Neuronal stem cell (in vitro differentiated cells): ENCODE data around the gene CYP1B1.

Source experiments
- DNase-seq: peaks from one replicate; pipeline ENCODE4 v3.0.0-alpha.2; 2013; ENCODE audit warnings: low spot score
- H2AFZ ChIP-seq: one replicate; pipeline ENCODE4 v1.6.1; 2013; ENCODE audit warnings: mild to moderate bottlenecking, low read length, inconsistent platforms
- H2AK5ac ChIP-seq: 2 replicates; pipeline ENCODE4 v1.6.1; 2013; ENCODE audit warnings: low read depth, mild to moderate bottlenecking, inconsistent platforms, low read length, moderate library complexity, mixed read lengths
- H2BK120ac ChIP-seq: 2 replicates; pipeline ENCODE4 v1.6.1; 2013; ENCODE audit warnings: low read depth, mild to moderate bottlenecking, inconsistent platforms, low read length, moderate library complexity, mixed read lengths
- H2BK12ac ChIP-seq: one replicate; pipeline ENCODE4 v1.6.1; 2013; ENCODE audit warnings: low read length, inconsistent platforms
- H2BK15ac ChIP-seq: 2 replicates; pipeline ENCODE4 v1.6.1; 2013; ENCODE audit warnings: mild to moderate bottlenecking, low read length, inconsistent platforms, mixed read lengths
- H2BK5ac ChIP-seq: one replicate; pipeline ENCODE4 v1.6.1; 2013; ENCODE audit warnings: inconsistent platforms, mild to moderate bottlenecking, low read length, moderate library complexity
- H3K14ac ChIP-seq: one replicate; pipeline ENCODE4 v1.6.1; 2013; ENCODE audit warnings: low read length, inconsistent platforms
- H3K18ac ChIP-seq: 2 replicates; pipeline ENCODE4 v1.6.1; 2013; ENCODE audit warnings: low read length, inconsistent platforms
- H3K23ac ChIP-seq: 2 replicates; pipeline ENCODE4 v1.6.1; 2013; ENCODE audit warnings: low read depth, mild to moderate bottlenecking, mixed read lengths, low read length, inconsistent platforms; ENCODE audit not compliant: poor library complexity
- H3K27ac ChIP-seq: replicated peaks from 3 replicates; pipeline ENCODE4 v1.5.1; 2013; ENCODE audit warnings: low read length, inconsistent platforms
- H3K27me3 ChIP-seq, 3 experiments: 2 replicates each; pipeline ENCODE4 v1.6.1; 2013; ENCODE audit warnings: low read length in 3 of 3, mild to moderate bottlenecking in 2 of 3, inconsistent platforms in 1 of 3, low read depth in 1 of 3, mixed read lengths in 1 of 3, moderate library complexity in 1 of 3; ENCODE audit not compliant: control insufficient read depth in 3 of 3, insufficient read depth in 3 of 3
- H3K36me3 ChIP-seq, 2 donors: replicated peaks in 1 of 2; 2 replicates each; pipeline ENCODE4 v1.6.1; 2013; ENCODE audit warnings: low read length in 2 of 2; ENCODE audit not compliant: control insufficient read depth in 2 of 2, insufficient read depth in 2 of 2
- H3K4ac ChIP-seq: 2 replicates; pipeline ENCODE4 v1.6.1; 2013; ENCODE audit warnings: inconsistent platforms, mild to moderate bottlenecking, low read length, moderate library complexity
- H3K4me1 ChIP-seq, 2 donors: 1 replicate in 1 of 2; 2 replicates in 1 of 2; pipeline ENCODE4 v1.6.1; 2013; ENCODE audit warnings: low read length in 2 of 2, low read depth in 1 of 2; ENCODE audit not compliant: control insufficient read depth in 2 of 2, insufficient read depth in 1 of 2
- H3K4me2 ChIP-seq: one replicate; pipeline ENCODE4 v1.6.1; 2013; ENCODE audit warnings: mild to moderate bottlenecking, low read length, inconsistent platforms; ENCODE audit not compliant: insufficient read depth, poor library complexity, severe bottlenecking
- H3K4me3 ChIP-seq, 2 donors: 2 replicates each; pipeline ENCODE4 v1.5.1; 2013; ENCODE audit warnings: low read length in 2 of 2, mild to moderate bottlenecking in 2 of 2, inconsistent platforms in 1 of 2, moderate library complexity in 1 of 2
- H3K79me1 ChIP-seq: one replicate; pipeline ENCODE4 v1.6.1; 2013; ENCODE audit warnings: low read depth, mild to moderate bottlenecking, inconsistent platforms, low read length, moderate library complexity
- H3K9ac ChIP-seq: one replicate; pipeline ENCODE4 v1.6.1; 2013; ENCODE audit warnings: mild to moderate bottlenecking, low read depth, low read length, inconsistent platforms; ENCODE audit not compliant: poor library complexity
- H3K9me3 ChIP-seq, 2 donors: replicated peaks in 1 of 2; 2 replicates each; pipeline versions ENCODE3 to v1.6.1; 2013; ENCODE audit warnings: low read length in 2 of 2, mild to moderate bottlenecking in 2 of 2, inconsistent platforms in 1 of 2, low read depth in 1 of 2, mixed read lengths in 1 of 2, moderate library complexity in 1 of 2; ENCODE audit not compliant: control insufficient read depth in 2 of 2, insufficient read depth in 1 of 2
- H4K8ac ChIP-seq: one replicate; pipeline ENCODE4 v1.6.1; 2013; ENCODE audit warnings: low read depth, mild to moderate bottlenecking, inconsistent platforms, low read length, moderate library complexity
- H4K91ac ChIP-seq: one replicate; pipeline ENCODE4 v1.6.1; 2013; ENCODE audit warnings: low read length, low read depth, mild to moderate bottlenecking, inconsistent platforms; ENCODE audit not compliant: poor library complexity
- WGBS, 2 donors: extraction: QIAGEN DNeasy Blood & Tissue Kit; methylation state at CpG; one replicate each; pipeline ENCODE4 v1.1.7; 2013; ENCODE audit warnings: missing lambda C conversion rate in 2 of 2, mixed read lengths in 1 of 2; ENCODE audit not compliant: insufficient read length in 2 of 2, insufficient replicate concordance in 1 of 2; ENCODE audit errors: extremely low coverage in 2 of 2; 5-methylcytosine and 5-hydroxymethylcytosine counted together

CYP1B1 gene

DNA sequence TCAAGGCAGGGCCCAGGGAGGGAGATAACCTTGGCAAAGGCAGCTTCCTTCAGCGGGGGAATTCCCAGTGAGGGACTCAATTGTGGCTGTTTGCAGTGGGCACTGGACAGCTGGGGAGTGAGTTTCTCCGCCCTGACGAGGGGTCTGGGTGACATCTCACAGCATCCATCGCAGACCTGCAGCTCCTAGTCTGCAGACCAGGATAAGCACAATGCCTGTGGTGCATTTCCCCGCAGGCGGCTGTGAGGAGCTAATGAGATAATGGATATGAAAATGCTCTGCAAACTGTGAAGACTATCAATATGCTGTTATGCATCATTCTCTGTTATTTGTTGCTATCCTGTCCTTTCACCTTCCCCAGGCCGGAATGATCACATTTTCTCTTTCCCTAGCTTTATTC is 30.0 kb upstream of the CYP1B1 start:
- DNase-seq, result no peak
- Histone ChIP-seq H3K9me3 (peaks cover 0 to 11% of the 10 kb centered on the region in 2 donors), H3K4me3 (no peak overlapping the region), H3K18ac (peak overlapping the region; percentile 48), H3K14ac (no peak overlapping the region), H3K27me3 (no peaks in the 10 kb centered on the region), H2BK12ac (no peak overlapping the region), H2BK5ac (no peak overlapping the region), H3K4me2 (no peak overlapping the region), H3K36me3 (no peaks in the 10 kb centered on the region), H3K4ac (no peak overlapping the region), H3K27ac (no peak overlapping the region), H4K91ac (no peak overlapping the region), H3K9ac (no peak overlapping the region), H3K4me1 (peaks cover 3 to 5% of the 10 kb centered on the region in 2 donors), H2BK15ac (no peak overlapping the region), H2AFZ (peak overlapping the region; percentile 73), H3K79me1 (no peaks in the 10 kb centered on the region), H4K8ac (no peak overlapping the region), H2BK120ac (peak overlapping the region; percentile 37), H3K23ac (no peak overlapping the region), H2AK5ac (peak overlapping the region; percentile 64)
- WGBS, 2 donors, result no CpG with 5 or more reads among the region's 7 CpGs

GRCh38 chr2:38104598-38104997 is 28.6 kb upstream of the CYP1B1 start:
- no peak overlapping the region for H2BK5ac ChIP-seq
- no peak for DNase-seq
- no peak overlapping the region for H2BK120ac ChIP-seq
- H3K36me3 ChIP-seq, result no peaks in the 10 kb centered on the region
- H3K9me3 ChIP-seq, result peaks cover 0 to 11% of the 10 kb centered on the region in 2 donors
- no peaks in the 10 kb centered on the region for H3K79me1 ChIP-seq
- H3K4me3 ChIP-seq, result no peak overlapping the region
- H3K27me3 ChIP-seq, result no peaks in the 10 kb centered on the region
- H2BK15ac ChIP-seq, result no peak overlapping the region
- no peak overlapping the region for H3K4me2 ChIP-seq
- H3K4ac ChIP-seq, result no peak overlapping the region
- no peak overlapping the region for H3K9ac ChIP-seq
- H3K14ac ChIP-seq, result no peak overlapping the region
- no peak overlapping the region for H2AK5ac ChIP-seq
- H3K18ac ChIP-seq, result no peak overlapping the region
- no peak overlapping the region for H3K23ac ChIP-seq
- no CpG with 5 or more reads among the region's 3 CpGs for WGBS, 2 donors
- H4K91ac ChIP-seq, result no peak overlapping the region
- H3K27ac ChIP-seq, result no peak overlapping the region
- peaks cover 3 to 5% of the 10 kb centered on the region in 2 donors for H3K4me1 ChIP-seq
- H2AFZ ChIP-seq, result no peak overlapping the region
- H4K8ac ChIP-seq, result no peak overlapping the region
- no peak overlapping the region for H2BK12ac ChIP-seq

DNA sequence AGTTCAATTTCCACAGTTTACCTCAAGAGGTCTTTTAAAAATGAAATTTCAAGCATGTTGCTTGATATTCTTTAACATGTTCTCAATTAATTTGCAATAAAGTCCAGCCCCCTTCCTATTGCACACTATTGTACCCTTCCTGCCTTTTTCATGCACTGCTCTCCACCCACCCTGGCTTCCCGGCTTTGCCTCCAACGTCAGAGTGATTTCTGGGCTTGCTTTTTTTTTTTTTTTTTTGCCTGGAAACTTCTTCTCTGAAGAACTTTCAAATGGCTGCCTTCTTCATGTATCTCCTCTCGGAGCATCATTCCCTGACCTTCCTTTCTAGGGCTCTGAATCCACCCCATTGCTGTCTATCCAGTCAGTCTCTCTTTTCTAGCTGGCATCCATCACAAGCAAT is 24.4 kb upstream of the CYP1B1 start:
- no peak overlapping the region for H4K91ac ChIP-seq
- H3K4me2 ChIP-seq, result no peak overlapping the region
- H3K27ac ChIP-seq, result no peak overlapping the region
- H3K14ac ChIP-seq, result no peak overlapping the region
- H2BK15ac ChIP-seq, result no peak overlapping the region
- peaks cover 0 to 11% of the 10 kb centered on the region in 2 donors for H3K9me3 ChIP-seq
- no peak overlapping the region for H2BK12ac ChIP-seq
- no CpG with 5 or more reads among the region's 3 CpGs for WGBS, 2 donors
- peaks cover 16 to 18% of the 10 kb centered on the region in 2 donors for H3K4me1 ChIP-seq
- no peak for DNase-seq
- no peaks in the 10 kb centered on the region for H3K36me3 ChIP-seq
- no peak overlapping the region for H3K4me3 ChIP-seq
- no peak overlapping the region for H3K4ac ChIP-seq
- no peak overlapping the region for H3K23ac ChIP-seq
- no peak overlapping the region for H3K9ac ChIP-seq
- H2AK5ac ChIP-seq, result no peak overlapping the region
- H2AFZ ChIP-seq, result no peak overlapping the region
- no peak overlapping the region for H2BK5ac ChIP-seq
- no peak overlapping the region for H2BK120ac ChIP-seq
- no peaks in the 10 kb centered on the region for H3K79me1 ChIP-seq
- no peak overlapping the region for H3K18ac ChIP-seq
- no peak overlapping the region for H4K8ac ChIP-seq
- H3K27me3 ChIP-seq, result no peaks in the 10 kb centered on the region

DNA sequence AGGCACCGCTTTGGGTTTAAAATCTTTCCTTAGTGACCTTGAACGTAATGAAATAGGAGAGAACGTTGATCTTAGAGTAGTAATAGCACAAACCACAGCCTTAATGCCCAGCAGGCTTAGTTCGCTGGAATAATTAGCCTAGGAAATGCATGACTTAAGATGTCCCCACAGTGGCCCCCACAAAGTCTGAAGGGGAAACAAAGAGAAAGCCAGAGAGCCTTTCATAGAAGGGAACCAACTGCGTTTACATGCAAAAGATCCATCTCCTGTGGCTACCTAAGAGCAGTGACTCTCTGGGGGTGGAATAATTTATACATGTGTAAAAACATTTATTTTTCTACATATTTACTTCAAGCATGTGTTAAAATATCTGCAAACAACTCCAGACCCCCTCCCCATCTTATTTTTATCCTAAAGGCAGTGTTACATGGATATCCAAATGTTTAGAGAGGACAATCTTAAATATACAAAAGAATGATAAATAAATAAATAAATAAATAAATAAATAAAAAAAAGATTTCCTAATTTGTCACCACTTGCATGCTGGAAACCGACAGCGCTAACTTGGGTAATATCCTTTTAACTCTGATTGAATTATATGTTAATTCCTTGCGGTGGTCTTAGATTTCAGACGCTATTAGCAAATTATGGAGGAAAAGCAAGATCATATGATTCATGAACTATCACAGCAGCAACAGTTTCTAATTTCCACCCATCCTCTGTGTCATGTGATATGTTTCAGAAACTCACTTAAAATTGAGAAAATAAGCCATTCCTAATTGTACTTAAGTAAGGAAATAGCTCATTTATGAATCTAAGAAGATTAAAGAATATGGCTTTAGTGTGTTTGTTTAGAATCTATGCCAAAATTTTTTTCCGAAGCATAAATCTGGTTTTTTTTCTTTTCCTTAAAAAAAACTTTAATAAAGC is 23.4 kb upstream of the CYP1B1 start:
- Histone ChIP-seq H3K14ac (no peak overlapping the region), H3K4ac (no peak overlapping the region), H3K18ac (no peak overlapping the region), H2BK5ac (no peak overlapping the region), H2BK12ac (no peak overlapping the region), H2BK15ac (no peak overlapping the region), H3K79me1 (no peaks in the 10 kb centered on the region), H2AK5ac (no peak overlapping the region), H3K4me3 (peak overlapping the region in 1 of 2 donors; percentile 6), H4K91ac (no peak overlapping the region), H3K27me3 (no peaks in the 10 kb centered on the region), H3K23ac (no peak overlapping the region), H3K9me3 (peaks cover 0 to 4% of the 10 kb centered on the region in 2 donors), H3K36me3 (no peaks in the 10 kb centered on the region), H4K8ac (no peak overlapping the region), H3K4me2 (no peak overlapping the region), H3K27ac (no peak overlapping the region), H2AFZ (peak overlapping the region; percentile 70), H2BK120ac (no peak overlapping the region), H3K4me1 (peaks cover 16 to 18% of the 10 kb centered on the region in 2 donors), H3K9ac (no peak overlapping the region)
- no CpG with 5 or more reads among the region's 10 CpGs for WGBS, 2 donors
- DNase-seq, result no peak
